WTC11 (cell line): ENCODE results near the gene ZNF787. TPM values are rescaled to one million over a fixed set of nuclear protein-coding genes. Genes with fewer than 3 reads are reported as not detected.

ENCODE experiments used
- ATAC-seq: fragments of 200-7000 bp; cut with Tn5 transposase; 2 replicates; pipeline ENCODE4 v1.10.0; 2021; ENCODE audit warnings: mild to moderate bottlenecking, moderate library complexity
- CTCF ChIA-PET: fragments of 300-600 bp; sonication (Branson Sonifier 250); formaldehyde crosslinking; loops from one replicate; lab custom pipeline; 2021; ENCODE audit warnings: antibody characterized with exemption; lab: Charles Lee
- POLR2A ChIA-PET: fragments of 350-600 bp; sonication (Branson Sonifier 250); formaldehyde crosslinking; loops from one replicate; lab custom pipeline; 2021; ENCODE audit warnings: antibody characterized with exemption; lab: Charles Lee
- DNase-seq: peaks from one replicate; pipeline ENCODE4 v3.0.0; 2021; ENCODE audit warnings: low spot score
- H3K27ac Mint-ChIP-seq: 2 replicates; pipeline ENCODE4 v1.8.0; 2021; ENCODE audit warnings: mixed read lengths
- H3K27me3 Mint-ChIP-seq: 2 replicates; pipeline ENCODE4 v1.8.0; 2021; ENCODE audit warnings: low read depth, mild to moderate bottlenecking, moderate library complexity, mixed read lengths
- H3K36me3 Mint-ChIP-seq: 2 replicates; pipeline ENCODE4 v1.8.0; 2021; ENCODE audit warnings: mixed read lengths
- H3K4me1 Mint-ChIP-seq: 2 replicates; pipeline ENCODE4 v1.8.0; 2022; ENCODE audit warnings: mixed read lengths
- H3K4me3 Mint-ChIP-seq: 2 replicates; pipeline ENCODE4 v1.8.0; 2021; ENCODE audit warnings: mild to moderate bottlenecking, moderate library complexity, mixed read lengths
- H3K9me3 Mint-ChIP-seq: 2 replicates; pipeline ENCODE4 v1.8.0; 2021; ENCODE audit warnings: mixed read lengths
- ATF1 ChIP-seq: sonication (generic); formaldehyde crosslinking; IDR thresholded peaks from 2 replicates; pipeline ENCODE4 v1.8.1; 2023; ENCODE audit warnings: mild to moderate bottlenecking, moderate library complexity, missing genetic modification reagents
- ELF4 ChIP-seq: sonication (generic); formaldehyde crosslinking; IDR thresholded peaks from 2 replicates; pipeline ENCODE4 v1.8.1; 2022; ENCODE audit warnings: low read depth, mild to moderate bottlenecking, moderate library complexity, missing genetic modification reagents
- EMX1 ChIP-seq: fragments of 250-450 bp; sonication (Bioruptor Pico); IDR thresholded peaks from 2 replicates; pipeline ENCODE4 v1.8.0; 2021; ENCODE audit warnings: mild to moderate bottlenecking
- GRHL2 ChIP-seq: fragments of 250-450 bp; sonication (Bioruptor Pico); IDR thresholded peaks from 2 replicates; pipeline ENCODE4 v1.8.0; 2022; ENCODE audit warnings: mild to moderate bottlenecking, moderate library complexity; ENCODE audit not compliant: insufficient replicate concordance, severe bottlenecking
- GTF2I ChIP-seq: fragments of 250-450 bp; sonication (Bioruptor Pico); conservative IDR thresholded peaks from 2 replicates; pipeline ENCODE4 v1.4.0; 2021; ENCODE audit warnings: mild to moderate bottlenecking
- IRF2 ChIP-seq: sonication (generic); formaldehyde crosslinking; IDR thresholded peaks from 2 replicates; pipeline ENCODE4 v1.8.0; 2022; ENCODE audit warnings: low read depth, missing genetic modification reagents, borderline replicate concordance
- JAZF1 ChIP-seq: fragments of 250-450 bp; sonication (Bioruptor Pico); IDR thresholded peaks from 2 replicates; pipeline ENCODE4 v1.9.0; 2021; ENCODE audit warnings: moderate library complexity, mild to moderate bottlenecking, inconsistent platforms
- JUN ChIP-seq: sonication (generic); formaldehyde crosslinking; IDR thresholded peaks from 2 replicates; pipeline ENCODE4 v1.8.0; 2023; ENCODE audit warnings: mild to moderate bottlenecking, missing genetic modification reagents
- NFATC4 ChIP-seq: fragments of 250-450 bp; sonication (Bioruptor Pico); IDR thresholded peaks from 2 replicates; pipeline ENCODE4 v1.9.0; 2021; ENCODE audit warnings: mild to moderate bottlenecking
- NR3C1 ChIP-seq: sonication (generic); formaldehyde crosslinking; conservative IDR thresholded peaks from 2 replicates; pipeline ENCODE4 v1.8.1; 2023; ENCODE audit warnings: low read depth, mild to moderate bottlenecking, missing genetic modification reagents
- OVOL2 ChIP-seq: fragments of 250-450 bp; sonication (Bioruptor Pico); IDR thresholded peaks from 2 replicates; pipeline ENCODE4 v1.9.0; 2021; ENCODE audit warnings: mild to moderate bottlenecking, borderline replicate concordance
- RELA ChIP-seq: sonication (generic); formaldehyde crosslinking; IDR thresholded peaks from 2 replicates; pipeline ENCODE4 v1.8.1; 2022; ENCODE audit warnings: missing genetic modification reagents, mild to moderate bottlenecking, borderline replicate concordance
- SMAD4 ChIP-seq: sonication (generic); formaldehyde crosslinking; IDR thresholded peaks from 2 replicates; pipeline ENCODE4 v1.8.0; 2022; ENCODE audit warnings: mild to moderate bottlenecking, missing genetic modification reagents
- TP53 ChIP-seq: sonication (generic); formaldehyde crosslinking; IDR thresholded peaks from 2 replicates; pipeline ENCODE4 v1.8.1; 2023; ENCODE audit warnings: mild to moderate bottlenecking, missing genetic modification reagents
- ZBTB21 ChIP-seq: sonication (generic); formaldehyde crosslinking; IDR thresholded peaks from 2 replicates; pipeline ENCODE4 v1.8.1; 2023; ENCODE audit warnings: mild to moderate bottlenecking, missing genetic modification reagents, borderline replicate concordance
- ZNF121 ChIP-seq: sonication (generic); formaldehyde crosslinking; IDR thresholded peaks from 2 replicates; pipeline ENCODE4 v1.8.0; 2023; ENCODE audit warnings: missing genetic modification reagents
- ZNF219 ChIP-seq: sonication (generic); formaldehyde crosslinking; IDR thresholded peaks from 2 replicates; pipeline ENCODE4 v1.8.0; 2023; ENCODE audit warnings: missing genetic modification reagents, mild to moderate bottlenecking, borderline replicate concordance
- ZNF263 ChIP-seq: sonication (generic); formaldehyde crosslinking; IDR thresholded peaks from 2 replicates; pipeline ENCODE4 v1.8.1; 2022; ENCODE audit warnings: low read depth, mild to moderate bottlenecking, moderate library complexity, missing genetic modification reagents
- ZNF416 ChIP-seq: fragments of 250-450 bp; sonication (Bioruptor Pico); IDR thresholded peaks from 2 replicates; pipeline ENCODE4 v1.9.0; 2021; ENCODE audit warnings: mild to moderate bottlenecking, inconsistent platforms
- ZNF671 ChIP-seq: fragments of 250-450 bp; sonication (Bioruptor Pico); IDR thresholded peaks from 2 replicates; pipeline ENCODE4 v1.8.0; 2021; ENCODE audit warnings: mild to moderate bottlenecking
- total RNA-seq: library from RNA; stranded (reverse); gene quantifications from 3 replicates; pipeline ENCODE4 v1.2.3, GENCODE V29; 2021
- TF ChIP-seq, protein P1 (sequence below): fragments of 250-450 bp; sonication (Bioruptor Pico); IDR thresholded peaks from 2 replicates; pipeline ENCODE4 v1.9.0; 2021; ENCODE audit warnings: mild to moderate bottlenecking, borderline replicate concordance
- TF ChIP-seq, protein P2 (sequence below): sonication (generic); formaldehyde crosslinking; IDR thresholded peaks from 2 replicates; pipeline ENCODE4 v1.8.1; 2022; ENCODE audit warnings: low read depth, missing genetic modification reagents, borderline replicate concordance
- TF ChIP-seq, protein P3 (sequence below): sonication (generic); formaldehyde crosslinking; IDR thresholded peaks from 2 replicates; pipeline ENCODE4 v1.8.0; 2023; ENCODE audit warnings: missing genetic modification reagents, mild to moderate bottlenecking, borderline replicate concordance
- TF ChIP-seq, protein P4 (sequence below): sonication (generic); formaldehyde crosslinking; IDR thresholded peaks from 2 replicates; pipeline ENCODE4 v1.8.0; 2022; ENCODE audit warnings: mild to moderate bottlenecking, missing genetic modification reagents

Gene ZNF787
- total RNA-seq, 1 experiment from 2014 or later, result 62.9 TPM

DNA sequence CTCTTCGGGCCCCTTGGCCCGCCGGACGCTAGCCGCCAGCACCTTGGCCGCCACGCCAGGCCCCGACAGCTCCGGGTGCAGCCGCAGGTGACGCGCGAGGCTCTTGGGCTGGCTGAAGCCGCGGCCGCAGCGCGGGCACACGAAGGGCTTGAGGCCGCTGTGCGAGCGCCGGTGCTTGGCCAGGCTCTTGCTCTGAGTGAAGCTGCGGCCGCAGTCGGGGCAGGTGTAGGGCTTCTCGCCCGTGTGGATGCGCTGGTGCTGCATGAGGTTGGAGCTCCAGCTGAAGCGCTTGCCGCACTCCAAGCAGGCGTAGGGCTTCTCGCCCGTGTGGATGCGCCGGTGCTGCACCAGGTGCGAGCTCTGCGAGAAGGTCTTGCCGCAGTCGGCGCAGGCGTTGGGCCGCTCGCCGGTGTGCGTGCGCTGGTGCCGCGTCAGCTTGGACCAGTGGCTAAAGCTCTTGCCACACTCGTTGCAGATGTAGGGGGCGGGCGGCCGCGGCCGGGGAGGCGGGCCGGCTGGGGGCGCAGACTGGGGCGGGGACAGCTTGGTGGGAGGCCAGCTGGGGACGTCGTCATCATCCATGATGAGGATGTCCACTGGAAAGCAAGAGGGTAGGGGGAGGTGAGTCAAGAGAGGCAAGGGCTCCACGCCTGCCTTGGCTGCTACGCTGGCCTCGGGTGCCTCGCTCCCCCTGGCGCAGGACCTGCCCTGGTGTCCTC is 32.4 kb downstream of the ZNF787 start:
- peaks cover 33% of the 10 kb centered on the region for H3K4me1 Mint-ChIP-seq
- no peak for ATAC-seq
- H3K4me3 Mint-ChIP-seq, result no peak overlapping the region
- DNase-seq, result no peak
- no peak overlapping the region for H3K27ac Mint-ChIP-seq
- H3K27me3 Mint-ChIP-seq, result no peaks in the 10 kb centered on the region
- ChIA-PET POLR2A (no interaction called here), CTCF (interaction anchor here (0.8 to 4.1 kb wide), 4 partner anchors 8 to 221 kb away, joined by 3 to 19 read pairs (median 4); no protein-coding TSS in a partner anchor)
- TF ChIP-seq IRF2 (CRISPR knock-in tag) (no peak), RELA (no peak), JAZF1 (CRISPR knock-in tag) (no peak), NFATC4 (no peak), NR3C1 (CRISPR knock-in tag) (no peak), GTF2I (CRISPR knock-in tag) (no peak), ZNF671 (no peak), ATF1 (CRISPR knock-in tag) (no peak), ZNF121 (no peak), ELF4 (no peak), GRHL2 (no peak), ZNF416 (CRISPR knock-in tag) (no peak), JUN (no peak), OVOL2 (no peak), EMX1 (CRISPR knock-in tag) (no peak)
- TF ChIP-seq, protein P1, sequence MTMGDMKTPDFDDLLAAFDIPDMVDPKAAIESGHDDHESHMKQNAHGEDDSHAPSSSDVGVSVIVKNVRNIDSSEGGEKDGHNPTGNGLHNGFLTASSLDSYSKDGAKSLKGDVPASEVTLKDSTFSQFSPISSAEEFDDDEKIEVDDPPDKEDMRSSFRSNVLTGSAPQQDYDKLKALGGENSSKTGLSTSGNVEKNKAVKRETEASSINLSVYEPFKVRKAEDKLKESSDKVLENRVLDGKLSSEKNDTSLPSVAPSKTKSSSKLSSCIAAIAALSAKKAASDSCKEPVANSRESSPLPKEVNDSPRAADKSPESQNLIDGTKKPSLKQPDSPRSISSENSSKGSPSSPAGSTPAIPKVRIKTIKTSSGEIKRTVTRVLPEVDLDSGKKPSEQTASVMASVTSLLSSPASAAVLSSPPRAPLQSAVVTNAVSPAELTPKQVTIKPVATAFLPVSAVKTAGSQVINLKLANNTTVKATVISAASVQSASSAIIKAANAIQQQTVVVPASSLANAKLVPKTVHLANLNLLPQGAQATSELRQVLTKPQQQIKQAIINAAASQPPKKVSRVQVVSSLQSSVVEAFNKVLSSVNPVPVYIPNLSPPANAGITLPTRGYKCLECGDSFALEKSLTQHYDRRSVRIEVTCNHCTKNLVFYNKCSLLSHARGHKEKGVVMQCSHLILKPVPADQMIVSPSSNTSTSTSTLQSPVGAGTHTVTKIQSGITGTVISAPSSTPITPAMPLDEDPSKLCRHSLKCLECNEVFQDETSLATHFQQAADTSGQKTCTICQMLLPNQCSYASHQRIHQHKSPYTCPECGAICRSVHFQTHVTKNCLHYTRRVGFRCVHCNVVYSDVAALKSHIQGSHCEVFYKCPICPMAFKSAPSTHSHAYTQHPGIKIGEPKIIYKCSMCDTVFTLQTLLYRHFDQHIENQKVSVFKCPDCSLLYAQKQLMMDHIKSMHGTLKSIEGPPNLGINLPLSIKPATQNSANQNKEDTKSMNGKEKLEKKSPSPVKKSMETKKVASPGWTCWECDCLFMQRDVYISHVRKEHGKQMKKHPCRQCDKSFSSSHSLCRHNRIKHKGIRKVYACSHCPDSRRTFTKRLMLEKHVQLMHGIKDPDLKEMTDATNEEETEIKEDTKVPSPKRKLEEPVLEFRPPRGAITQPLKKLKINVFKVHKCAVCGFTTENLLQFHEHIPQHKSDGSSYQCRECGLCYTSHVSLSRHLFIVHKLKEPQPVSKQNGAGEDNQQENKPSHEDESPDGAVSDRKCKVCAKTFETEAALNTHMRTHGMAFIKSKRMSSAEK (CRISPR knock-in tag), result no peak
- TF ChIP-seq, protein P2, sequence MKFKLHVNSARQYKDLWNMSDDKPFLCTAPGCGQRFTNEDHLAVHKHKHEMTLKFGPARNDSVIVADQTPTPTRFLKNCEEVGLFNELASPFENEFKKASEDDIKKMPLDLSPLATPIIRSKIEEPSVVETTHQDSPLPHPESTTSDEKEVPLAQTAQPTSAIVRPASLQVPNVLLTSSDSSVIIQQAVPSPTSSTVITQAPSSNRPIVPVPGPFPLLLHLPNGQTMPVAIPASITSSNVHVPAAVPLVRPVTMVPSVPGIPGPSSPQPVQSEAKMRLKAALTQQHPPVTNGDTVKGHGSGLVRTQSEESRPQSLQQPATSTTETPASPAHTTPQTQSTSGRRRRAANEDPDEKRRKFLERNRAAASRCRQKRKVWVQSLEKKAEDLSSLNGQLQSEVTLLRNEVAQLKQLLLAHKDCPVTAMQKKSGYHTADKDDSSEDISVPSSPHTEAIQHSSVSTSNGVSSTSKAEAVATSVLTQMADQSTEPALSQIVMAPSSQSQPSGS, result no peak
- H3K9me3 Mint-ChIP-seq, result peaks cover 4% of the 10 kb centered on the region; the same call in 1 of the 2 replicates
- H3K36me3 Mint-ChIP-seq, result peaks cover 21% of the 10 kb centered on the region

DNA sequence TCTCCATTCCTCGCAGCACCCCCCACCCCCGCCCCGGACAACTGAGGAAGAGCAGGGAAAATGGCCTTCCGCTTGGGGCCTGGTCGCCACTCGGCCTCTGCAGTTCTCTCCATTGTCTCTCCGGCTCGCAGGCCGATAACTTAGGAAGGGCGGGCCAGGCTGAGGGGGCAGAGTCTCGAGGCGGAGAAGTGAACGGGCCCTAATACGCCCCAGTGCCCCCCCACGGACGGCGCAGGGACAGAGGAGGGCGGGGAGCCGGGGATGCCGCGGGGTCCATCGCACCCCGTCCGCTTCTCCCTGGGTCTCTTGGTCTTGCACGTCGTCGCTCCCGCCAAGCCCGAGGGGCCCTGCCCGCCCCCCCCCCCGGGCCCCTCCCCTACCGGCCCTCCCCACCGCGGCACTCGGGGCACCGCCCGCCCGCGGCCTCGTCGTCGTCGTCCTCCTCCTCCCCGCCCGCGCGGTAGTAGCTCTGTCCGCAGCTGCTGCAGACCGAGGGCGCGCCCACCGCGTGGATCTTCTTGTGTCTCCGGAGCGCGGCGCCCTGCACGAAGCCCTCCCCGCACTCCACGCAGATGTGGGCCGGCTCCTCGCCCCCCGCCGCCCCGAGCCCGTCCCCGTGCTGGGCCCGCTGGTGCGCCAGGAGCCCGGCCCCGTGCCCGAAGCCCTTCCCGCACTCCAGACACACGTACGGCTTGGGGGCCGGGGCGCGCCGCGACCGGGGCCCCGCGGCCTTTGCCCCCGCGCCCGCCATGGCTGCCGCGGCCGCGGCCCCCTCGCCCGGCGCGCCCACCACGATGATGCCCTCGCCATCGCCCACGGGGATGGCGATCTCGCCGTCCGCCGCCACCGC is 33.2 kb downstream of the ZNF787 start:
- Mint-ChIP-seq H3K4me3 (no peak overlapping the region), H3K27ac (no peak overlapping the region), H3K9me3 (peaks cover 2% of the 10 kb centered on the region; the same call in 1 of the 2 replicates), H3K4me1 (peaks cover 31% of the 10 kb centered on the region), H3K27me3 (no peaks in the 10 kb centered on the region), H3K36me3 (peaks cover 13% of the 10 kb centered on the region)
- ChIA-PET POLR2A (no interaction called here), CTCF (interaction anchor here (0.8 to 4.1 kb wide), 5 partner anchors 7 to 434 kb away, joined by 3 to 19 read pairs (median 4); no protein-coding TSS in a partner anchor)
- ATAC-seq (0 out of 2 replicates have a peak, but pooled peaks have one; percentile 5), DNase-seq (no peak)
- TF ChIP-seq SMAD4 (CRISPR knock-in tag) (no peak), TP53 (CRISPR knock-in tag) (no peak), ZNF219 (no peak), ZNF263 (CRISPR knock-in tag) (no peak), ZNF121 (no peak), ZBTB21 (CRISPR knock-in tag) (no peak)
- TF ChIP-seq, protein P3, sequence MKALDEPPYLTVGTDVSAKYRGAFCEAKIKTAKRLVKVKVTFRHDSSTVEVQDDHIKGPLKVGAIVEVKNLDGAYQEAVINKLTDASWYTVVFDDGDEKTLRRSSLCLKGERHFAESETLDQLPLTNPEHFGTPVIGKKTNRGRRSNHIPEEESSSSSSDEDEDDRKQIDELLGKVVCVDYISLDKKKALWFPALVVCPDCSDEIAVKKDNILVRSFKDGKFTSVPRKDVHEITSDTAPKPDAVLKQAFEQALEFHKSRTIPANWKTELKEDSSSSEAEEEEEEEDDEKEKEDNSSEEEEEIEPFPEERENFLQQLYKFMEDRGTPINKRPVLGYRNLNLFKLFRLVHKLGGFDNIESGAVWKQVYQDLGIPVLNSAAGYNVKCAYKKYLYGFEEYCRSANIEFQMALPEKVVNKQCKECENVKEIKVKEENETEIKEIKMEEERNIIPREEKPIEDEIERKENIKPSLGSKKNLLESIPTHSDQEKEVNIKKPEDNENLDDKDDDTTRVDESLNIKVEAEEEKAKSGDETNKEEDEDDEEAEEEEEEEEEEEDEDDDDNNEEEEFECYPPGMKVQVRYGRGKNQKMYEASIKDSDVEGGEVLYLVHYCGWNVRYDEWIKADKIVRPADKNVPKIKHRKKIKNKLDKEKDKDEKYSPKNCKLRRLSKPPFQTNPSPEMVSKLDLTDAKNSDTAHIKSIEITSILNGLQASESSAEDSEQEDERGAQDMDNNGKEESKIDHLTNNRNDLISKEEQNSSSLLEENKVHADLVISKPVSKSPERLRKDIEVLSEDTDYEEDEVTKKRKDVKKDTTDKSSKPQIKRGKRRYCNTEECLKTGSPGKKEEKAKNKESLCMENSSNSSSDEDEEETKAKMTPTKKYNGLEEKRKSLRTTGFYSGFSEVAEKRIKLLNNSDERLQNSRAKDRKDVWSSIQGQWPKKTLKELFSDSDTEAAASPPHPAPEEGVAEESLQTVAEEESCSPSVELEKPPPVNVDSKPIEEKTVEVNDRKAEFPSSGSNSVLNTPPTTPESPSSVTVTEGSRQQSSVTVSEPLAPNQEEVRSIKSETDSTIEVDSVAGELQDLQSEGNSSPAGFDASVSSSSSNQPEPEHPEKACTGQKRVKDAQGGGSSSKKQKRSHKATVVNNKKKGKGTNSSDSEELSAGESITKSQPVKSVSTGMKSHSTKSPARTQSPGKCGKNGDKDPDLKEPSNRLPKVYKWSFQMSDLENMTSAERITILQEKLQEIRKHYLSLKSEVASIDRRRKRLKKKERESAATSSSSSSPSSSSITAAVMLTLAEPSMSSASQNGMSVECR (CRISPR knock-in tag), result no peak
- TF ChIP-seq, protein P4, sequence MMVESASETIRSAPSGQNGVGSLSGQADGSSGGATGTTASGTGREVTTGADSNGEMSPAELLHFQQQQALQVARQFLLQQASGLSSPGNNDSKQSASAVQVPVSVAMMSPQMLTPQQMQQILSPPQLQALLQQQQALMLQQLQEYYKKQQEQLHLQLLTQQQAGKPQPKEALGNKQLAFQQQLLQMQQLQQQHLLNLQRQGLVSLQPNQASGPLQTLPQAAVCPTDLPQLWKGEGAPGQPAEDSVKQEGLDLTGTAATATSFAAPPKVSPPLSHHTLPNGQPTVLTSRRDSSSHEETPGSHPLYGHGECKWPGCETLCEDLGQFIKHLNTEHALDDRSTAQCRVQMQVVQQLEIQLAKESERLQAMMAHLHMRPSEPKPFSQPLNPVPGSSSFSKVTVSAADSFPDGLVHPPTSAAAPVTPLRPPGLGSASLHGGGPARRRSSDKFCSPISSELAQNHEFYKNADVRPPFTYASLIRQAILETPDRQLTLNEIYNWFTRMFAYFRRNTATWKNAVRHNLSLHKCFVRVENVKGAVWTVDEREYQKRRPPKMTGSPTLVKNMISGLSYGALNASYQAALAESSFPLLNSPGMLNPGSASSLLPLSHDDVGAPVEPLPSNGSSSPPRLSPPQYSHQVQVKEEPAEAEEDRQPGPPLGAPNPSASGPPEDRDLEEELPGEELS, result no peak
